ENCODE measurements around the gene PTPRCAP. TPM values are rescaled to one million over a fixed set of nuclear protein-coding genes. Genes with fewer than 3 reads are reported as not detected.

Gene PTPRCAP
- polyA plus RNA-seq, 1 donor (not counting 4 experiments of a cell fraction or from before 2014, with no cell fraction given) = not detected

DNA sequence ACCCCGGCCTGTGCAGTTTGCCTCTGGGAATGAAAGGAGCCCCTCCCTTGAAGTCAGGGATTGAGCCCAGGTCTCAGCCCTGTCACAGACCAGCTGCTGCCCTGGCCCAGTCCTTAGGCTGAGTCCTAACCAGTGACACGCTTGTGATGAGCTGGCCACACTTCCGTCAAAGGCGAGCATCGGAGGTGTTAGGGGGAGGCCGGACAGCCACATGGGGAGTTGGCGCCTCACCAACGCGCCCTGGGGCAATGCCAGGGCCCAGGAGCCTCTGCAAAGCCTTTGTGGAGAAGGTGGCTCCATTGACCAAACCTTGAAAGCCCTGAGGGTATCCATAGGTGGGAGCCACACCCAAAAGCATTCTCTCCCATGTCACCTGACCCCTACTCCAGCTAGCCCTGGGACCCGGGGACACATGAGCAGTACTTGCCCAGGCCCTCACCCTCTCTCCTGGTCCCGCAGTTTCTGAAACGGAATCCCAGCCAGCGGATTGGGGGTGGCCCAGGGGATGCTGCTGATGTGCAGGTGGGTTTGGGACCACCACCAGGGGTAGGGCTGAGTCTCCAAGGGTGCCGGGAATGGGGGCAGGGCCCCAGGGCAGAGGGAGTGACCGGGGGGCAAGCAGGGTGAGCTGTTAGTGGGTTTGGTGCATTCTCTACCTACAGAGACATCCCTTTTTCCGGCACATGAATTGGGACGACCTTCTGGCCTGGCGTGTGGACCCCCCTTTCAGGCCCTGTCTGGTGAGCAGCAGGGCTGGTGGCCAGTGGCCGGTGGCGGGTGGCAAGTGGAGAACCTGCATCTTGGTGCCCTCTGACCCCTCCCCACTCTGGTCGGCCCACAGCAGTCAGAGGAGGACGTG is 3.7 kb downstream of the PTPRCAP start:
- dilution Hi-C loops (cut with MboI; ENCODE audit: extremely low pct_ligation_motif_present, low sequenced_read_pairs) = no loop called here
- Histone ChIP-seq H3K9me1 (ENCODE audit: control insufficient read depth, extremely low read depth, insufficient read depth, low read length) (no peaks in the 10 kb centered on the region), H3K4me2 (ENCODE audit: control insufficient read depth, extremely low read depth, insufficient read depth, low read depth, low read length) (no peak overlapping the region), H2AFZ (ENCODE audit: control insufficient read depth, low read length) (no peak overlapping the region), H3K4me3 (ENCODE audit: control insufficient read depth in 2 of 3, extremely low read depth in 1 of 3, insufficient read depth in 2 of 3, low read depth in 1 of 3, low read length in 3 of 3) (no peak overlapping the region), H3K9me3 (ENCODE audit: control insufficient read depth, low read depth, low read length) (no peaks in the 10 kb centered on the region), H3K9ac (ENCODE audit: control insufficient read depth, extremely low read depth, insufficient read depth, low read length) (no peak overlapping the region), H3K27ac (ENCODE audit: control insufficient read depth, insufficient read depth, low read length) (no peak overlapping the region), H4K20me1 (ENCODE audit: control insufficient read depth, extremely low read depth, insufficient read depth, low read length) (peaks cover 2% of the 10 kb centered on the region), H3K36me3 (ENCODE audit: control insufficient read depth in 2 of 2, extremely low read depth in 1 of 2, insufficient read depth in 2 of 2, low read length in 2 of 2) (peaks cover 33 to 40% of the 10 kb centered on the region in 2 experiments), H3K79me2 (ENCODE audit: control insufficient read depth, insufficient read depth, low read length) (peaks cover 23% of the 10 kb centered on the region), H3K4me1 (ENCODE audit: control insufficient read depth, extremely low read depth, insufficient read depth, low read length) (peaks cover 14% of the 10 kb centered on the region), H3K27me3 (ENCODE audit: control insufficient read depth, extremely low read depth, insufficient read depth, low read length) (no peaks in the 10 kb centered on the region)
- DNase-seq (ENCODE audit: low read depth, low spot score) (no peak), FAIRE-seq (no peak)
- TF ChIP-seq, protein P1, sequence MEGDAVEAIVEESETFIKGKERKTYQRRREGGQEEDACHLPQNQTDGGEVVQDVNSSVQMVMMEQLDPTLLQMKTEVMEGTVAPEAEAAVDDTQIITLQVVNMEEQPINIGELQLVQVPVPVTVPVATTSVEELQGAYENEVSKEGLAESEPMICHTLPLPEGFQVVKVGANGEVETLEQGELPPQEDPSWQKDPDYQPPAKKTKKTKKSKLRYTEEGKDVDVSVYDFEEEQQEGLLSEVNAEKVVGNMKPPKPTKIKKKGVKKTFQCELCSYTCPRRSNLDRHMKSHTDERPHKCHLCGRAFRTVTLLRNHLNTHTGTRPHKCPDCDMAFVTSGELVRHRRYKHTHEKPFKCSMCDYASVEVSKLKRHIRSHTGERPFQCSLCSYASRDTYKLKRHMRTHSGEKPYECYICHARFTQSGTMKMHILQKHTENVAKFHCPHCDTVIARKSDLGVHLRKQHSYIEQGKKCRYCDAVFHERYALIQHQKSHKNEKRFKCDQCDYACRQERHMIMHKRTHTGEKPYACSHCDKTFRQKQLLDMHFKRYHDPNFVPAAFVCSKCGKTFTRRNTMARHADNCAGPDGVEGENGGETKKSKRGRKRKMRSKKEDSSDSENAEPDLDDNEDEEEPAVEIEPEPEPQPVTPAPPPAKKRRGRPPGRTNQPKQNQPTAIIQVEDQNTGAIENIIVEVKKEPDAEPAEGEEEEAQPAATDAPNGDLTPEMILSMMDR (optimal IDR thresholded peaks at IDR 0.05 in 1 of 3, IDR thresholded peaks at IDR 0.05 in 1 of 3, conservative IDR thresholded peaks at IDR 0.05 in 1 of 3; ENCODE audit: extremely low read depth in 1 of 3, insufficient read depth in 2 of 3, low read length in 3 of 3) = no peak

DNA sequence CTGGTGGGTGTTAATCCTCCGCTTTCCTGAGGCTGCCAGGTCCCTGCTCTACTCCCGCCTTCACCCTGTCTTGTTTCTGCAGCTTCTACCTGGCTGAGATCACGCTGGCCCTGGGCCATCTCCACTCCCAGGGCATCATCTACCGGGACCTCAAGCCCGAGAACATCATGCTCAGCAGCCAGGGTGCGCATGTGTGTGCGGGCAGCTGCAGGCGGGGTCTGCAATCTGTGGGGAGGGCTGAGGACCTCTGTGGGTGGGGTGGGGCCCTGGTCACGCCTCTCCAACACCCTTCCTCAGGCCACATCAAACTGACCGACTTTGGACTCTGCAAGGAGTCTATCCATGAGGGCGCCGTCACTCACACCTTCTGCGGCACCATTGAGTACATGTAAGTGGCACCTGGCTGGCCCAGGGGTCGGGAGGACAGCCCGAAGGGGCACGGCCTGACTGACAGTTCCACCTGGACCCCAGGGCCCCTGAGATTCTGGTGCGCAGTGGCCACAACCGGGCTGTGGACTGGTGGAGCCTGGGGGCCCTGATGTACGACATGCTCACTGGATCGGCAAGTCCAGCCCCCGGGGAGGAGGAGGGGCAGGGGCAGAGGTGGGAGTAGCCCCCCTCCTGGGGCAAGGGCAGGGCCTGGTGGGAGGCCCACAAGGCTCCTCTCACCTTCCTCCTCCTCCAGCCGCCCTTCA is 4.7 kb downstream of the PTPRCAP start:
- Histone ChIP-seq H3K9me3 (ENCODE audit: control insufficient read depth, low read depth, low read length) (no peaks in the 10 kb centered on the region), H3K4me3 (ENCODE audit: control insufficient read depth in 2 of 3, extremely low read depth in 1 of 3, insufficient read depth in 2 of 3, low read depth in 1 of 3, low read length in 3 of 3) (no peak overlapping the region), H2AFZ (ENCODE audit: control insufficient read depth, low read length) (no peak overlapping the region), H3K9me1 (ENCODE audit: control insufficient read depth, extremely low read depth, insufficient read depth, low read length) (no peaks in the 10 kb centered on the region), H3K36me3 (ENCODE audit: control insufficient read depth in 2 of 2, extremely low read depth in 1 of 2, insufficient read depth in 2 of 2, low read length in 2 of 2) (peaks cover 31 to 40% of the 10 kb centered on the region in 2 experiments), H3K79me2 (ENCODE audit: control insufficient read depth, insufficient read depth, low read length) (peaks cover 27% of the 10 kb centered on the region), H3K27me3 (ENCODE audit: control insufficient read depth, extremely low read depth, insufficient read depth, low read length) (no peaks in the 10 kb centered on the region), H3K4me1 (ENCODE audit: control insufficient read depth, extremely low read depth, insufficient read depth, low read length) (peaks cover 15% of the 10 kb centered on the region), H3K27ac (ENCODE audit: control insufficient read depth, insufficient read depth, low read length) (no peak overlapping the region), H3K9ac (ENCODE audit: control insufficient read depth, extremely low read depth, insufficient read depth, low read length) (no peak overlapping the region), H4K20me1 (ENCODE audit: control insufficient read depth, extremely low read depth, insufficient read depth, low read length) (peaks cover 2% of the 10 kb centered on the region), H3K4me2 (ENCODE audit: control insufficient read depth, extremely low read depth, insufficient read depth, low read depth, low read length) (no peak overlapping the region)
- FAIRE-seq = no peak
- dilution Hi-C loops (cut with MboI; ENCODE audit: extremely low pct_ligation_motif_present, low sequenced_read_pairs) = no loop called here
- DNase-seq (ENCODE audit: low read depth, low spot score) = no peak
- TF ChIP-seq, protein P1 (optimal IDR thresholded peaks at IDR 0.05 in 1 of 3, IDR thresholded peaks at IDR 0.05 in 1 of 3, conservative IDR thresholded peaks at IDR 0.05 in 1 of 3; ENCODE audit: extremely low read depth in 1 of 3, insufficient read depth in 2 of 3, low read length in 3 of 3) = no peak
- TF ChIP-seq EZH2 (IDR thresholded peaks at IDR 0.05; ENCODE audit: low read length) = no peak

Measured in keratinocyte (primary cell).